HepG2 (cell line): ENCODE results near the gene HSD3B7. TPM values are rescaled to one million over a fixed set of nuclear protein-coding genes. Genes with fewer than 3 reads are reported as not detected.

ENCODE experiments used
- ATRX ChIP-seq: sonication (generic); formaldehyde crosslinking; IDR thresholded peaks from 2 replicates; pipeline ENCODE4 v1.4.0; 2020; ENCODE audit warnings: missing genetic modification reagents, borderline replicate concordance
- CHD4 ChIP-seq: fragments of 200-600 bp; sonication (generic); IDR thresholded peaks from 2 replicates; pipeline ENCODE4 v1.7.0; 2017; ENCODE audit warnings: mild to moderate bottlenecking, low read length, borderline replicate concordance
- KMT2A ChIP-seq: sonication (generic); formaldehyde crosslinking; IDR thresholded peaks from 2 replicates; pipeline ENCODE4 v1.4.0; 2020; ENCODE audit warnings: missing genetic modification reagents
- MTA1 ChIP-seq: sonication (generic); formaldehyde crosslinking; IDR thresholded peaks from 2 replicates; pipeline ENCODE4 v1.4.0; 2020; ENCODE audit warnings: missing genetic modification reagents, mild to moderate bottlenecking, borderline replicate concordance
- NFATC3 ChIP-seq: sonication (generic); formaldehyde crosslinking; IDR thresholded peaks from 2 replicates; pipeline ENCODE4 v1.5.1; 2020; ENCODE audit warnings: mild to moderate bottlenecking, missing genetic modification reagents
- PITX1 ChIP-seq: sonication (generic); formaldehyde crosslinking; IDR thresholded peaks from 2 replicates; pipeline ENCODE4 v1.5.1; 2020; ENCODE audit warnings: mild to moderate bottlenecking, missing genetic modification reagents
- RAD51 ChIP-seq: fragments of 450-650 bp; IDR thresholded peaks from 2 replicates; pipeline ENCODE4 v1.6.1; 2016; ENCODE audit warnings: borderline replicate concordance
- RNF2 ChIP-seq: fragments of 450-650 bp; conservative IDR thresholded peaks from 2 replicates; pipeline ENCODE4 v1.6.1; 2016; ENCODE audit warnings: low read depth
- SKI ChIP-seq: fragments of 450-650 bp; IDR thresholded peaks from one replicate; pipeline ENCODE4 v1.6.1; 2018; ENCODE audit warnings: mild to moderate bottlenecking; ENCODE audit not compliant: partially characterized antibody
- TP53 ChIP-seq: sonication (generic); formaldehyde crosslinking; conservative IDR thresholded peaks from 2 replicates; pipeline ENCODE4 v1.4.0; 2020; ENCODE audit warnings: missing genetic modification reagents
- ZKSCAN1 ChIP-seq: fragments of 150-350 bp; IDR thresholded peaks from 2 replicates; pipeline ENCODE4 v1.6.1; 2014; ENCODE audit warnings: low read length
- ZKSCAN5 ChIP-seq: sonication (generic); formaldehyde crosslinking; IDR thresholded peaks from 2 replicates; pipeline ENCODE4 v1.5.1; 2020; ENCODE audit warnings: mild to moderate bottlenecking, missing genetic modification reagents
- ZNF264 ChIP-seq: sonication (generic); formaldehyde crosslinking; IDR thresholded peaks from 2 replicates; pipeline ENCODE4 v1.4.0; 2020; ENCODE audit warnings: missing genetic modification reagents
- ZNF331 ChIP-seq: sonication (generic); formaldehyde crosslinking; IDR thresholded peaks from 2 replicates; pipeline ENCODE4 v1.4.0; 2020; ENCODE audit warnings: missing genetic modification reagents
- ZNF552 ChIP-seq: sonication (generic); formaldehyde crosslinking; IDR thresholded peaks from 2 replicates; pipeline ENCODE4 v1.9.0; 2022; ENCODE audit warnings: missing genetic modification reagents, mild to moderate bottlenecking, borderline replicate concordance
- ZNF720 ChIP-seq: sonication (generic); formaldehyde crosslinking; IDR thresholded peaks from 2 replicates; pipeline ENCODE4 v1.4.0; 2020; ENCODE audit warnings: missing genetic modification reagents
- polyA plus RNA-seq, 8 experiments: library from polyadenylated mRNA; depleted of rRNA in 3 of 8; stranded (reverse) in 7 of 8; unstranded in 1 of 8; fragments of >200 nt; fragmentation: Illumina TruSeq in 4 of 8; extraction: Trizol in 4 of 8; gene quantifications; 2 replicates each; pipeline versions ENCODE4 v1.2.1 to v1.2.3, GENCODE V29; 2011 to 2016; ENCODE audit warnings: low read depth in 4 of 8, missing spikeins in 1 of 8, mixed read lengths in 1 of 8; ENCODE audit not compliant: insufficient read depth in 1 of 8
- total RNA-seq, 5 experiments: library from RNA; depleted of rRNA; stranded (reverse); fragments of >200 nt; fragmentation: Illumina TruSeq; extraction: Trizol; gene quantifications; 2 replicates each; pipeline ENCODE4 v1.2.3, GENCODE V29; 2016; ENCODE audit warnings: low read depth in 1 of 5
- TF ChIP-seq, protein P1 (sequence below): sonication (generic); formaldehyde crosslinking; IDR thresholded peaks from 2 replicates; pipeline ENCODE4 v1.5.1; 2020; ENCODE audit warnings: missing genetic modification reagents, mild to moderate bottlenecking, borderline replicate concordance
- TF ChIP-seq, protein P2 (sequence below): sonication (generic); formaldehyde crosslinking; IDR thresholded peaks from 2 replicates; pipeline ENCODE4 v1.8.0; 2022; ENCODE audit warnings: mild to moderate bottlenecking, missing genetic modification reagents; ENCODE audit not compliant: insufficient replicate concordance
- TF ChIP-seq, protein P3 (sequence below): sonication (generic); formaldehyde crosslinking; IDR thresholded peaks from 2 replicates; pipeline ENCODE4 v1.5.0; 2020; ENCODE audit warnings: missing genetic modification reagents
- TF ChIP-seq, protein P4 (sequence below): sonication (generic); formaldehyde crosslinking; IDR thresholded peaks from 2 replicates; pipeline ENCODE4 v1.4.0; 2020; ENCODE audit warnings: mild to moderate bottlenecking, missing genetic modification reagents

HSD3B7 gene
- total and polyA plus RNA-seq, 2 of the 13 experiments (the other 11 are each of a cell fraction or from before 2014, with no cell fraction given) = 32.9 to 69.7 TPM

DNA sequence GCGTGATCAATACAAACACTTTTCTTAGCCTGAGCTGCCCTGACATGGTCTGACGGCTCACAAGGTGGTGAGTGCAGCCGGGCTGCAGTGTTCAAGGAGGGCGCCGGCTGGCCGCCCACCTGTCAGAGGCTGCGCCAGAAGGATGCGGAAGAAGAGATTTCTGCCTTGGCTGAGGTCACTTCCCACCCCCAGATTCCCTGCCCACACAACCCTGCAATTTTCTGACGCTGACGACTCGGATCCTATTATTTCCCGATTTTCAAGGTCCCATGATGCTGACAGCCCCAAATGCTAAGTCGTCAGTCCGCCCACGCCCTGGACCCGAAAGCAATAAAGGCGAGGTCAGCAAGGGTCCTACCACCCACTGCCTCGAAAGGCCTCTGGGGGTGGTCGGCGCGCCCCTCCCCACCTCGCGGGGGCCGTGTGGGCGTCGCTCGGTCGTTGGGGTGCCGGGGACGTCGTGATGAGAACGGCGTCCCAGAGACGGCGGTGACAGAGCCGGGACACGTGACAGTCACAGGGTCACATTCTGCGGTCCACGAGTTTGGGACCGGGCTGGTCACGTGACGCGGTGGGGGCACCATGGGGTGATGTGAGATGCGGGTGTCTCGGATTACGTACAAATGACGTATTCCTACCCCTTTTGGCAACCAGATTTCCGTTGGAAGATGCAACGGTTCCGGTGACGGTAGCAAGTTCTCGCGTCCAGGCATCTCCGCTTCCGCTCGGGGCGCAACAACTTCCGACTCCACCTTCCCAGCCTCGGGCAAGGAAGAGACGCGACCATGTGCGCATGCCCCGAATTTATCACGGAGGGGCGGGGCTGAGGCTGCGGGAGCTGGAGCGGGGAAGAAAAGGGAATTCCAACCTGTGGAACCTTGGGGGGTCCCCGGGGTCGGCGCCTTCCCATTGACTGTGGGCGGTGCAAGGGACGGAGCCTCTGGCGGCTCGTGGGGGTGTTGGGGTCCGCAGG lies 48.0 kb downstream of the HSD3B7 start, which contains the start of gene STX4 (continued):
- TF ChIP-seq ZNF552 (CRISPR knock-in tag) (peak; percentile 94), ATRX (CRISPR knock-in tag) (peak; percentile 42; the same call in 1 of the 2 replicates), ZNF331 (peak; percentile 26), RNF2 (peak; percentile 97), ZKSCAN1 (no peak), ZNF264 (CRISPR knock-in tag) (peak; percentile 73), MTA1 (CRISPR knock-in tag) (no peak; the same call in 1 of the 2 replicates), KMT2A (CRISPR knock-in tag) (peak; percentile 60), RAD51 (peak; percentile 97), ZKSCAN5 (CRISPR knock-in tag) (no peak), CHD4 (no peak; the same call in 1 of the 2 replicates), SKI (no peak), TP53 (CRISPR knock-in tag) (no peak), NFATC3 (CRISPR knock-in tag) (peak; percentile 98), PITX1 (peak; percentile 62; the same call in 1 of the 2 replicates), ZNF720 (CRISPR knock-in tag) (peak; percentile 38; the same call in 1 of the 2 replicates)
- TF ChIP-seq, protein P1, sequence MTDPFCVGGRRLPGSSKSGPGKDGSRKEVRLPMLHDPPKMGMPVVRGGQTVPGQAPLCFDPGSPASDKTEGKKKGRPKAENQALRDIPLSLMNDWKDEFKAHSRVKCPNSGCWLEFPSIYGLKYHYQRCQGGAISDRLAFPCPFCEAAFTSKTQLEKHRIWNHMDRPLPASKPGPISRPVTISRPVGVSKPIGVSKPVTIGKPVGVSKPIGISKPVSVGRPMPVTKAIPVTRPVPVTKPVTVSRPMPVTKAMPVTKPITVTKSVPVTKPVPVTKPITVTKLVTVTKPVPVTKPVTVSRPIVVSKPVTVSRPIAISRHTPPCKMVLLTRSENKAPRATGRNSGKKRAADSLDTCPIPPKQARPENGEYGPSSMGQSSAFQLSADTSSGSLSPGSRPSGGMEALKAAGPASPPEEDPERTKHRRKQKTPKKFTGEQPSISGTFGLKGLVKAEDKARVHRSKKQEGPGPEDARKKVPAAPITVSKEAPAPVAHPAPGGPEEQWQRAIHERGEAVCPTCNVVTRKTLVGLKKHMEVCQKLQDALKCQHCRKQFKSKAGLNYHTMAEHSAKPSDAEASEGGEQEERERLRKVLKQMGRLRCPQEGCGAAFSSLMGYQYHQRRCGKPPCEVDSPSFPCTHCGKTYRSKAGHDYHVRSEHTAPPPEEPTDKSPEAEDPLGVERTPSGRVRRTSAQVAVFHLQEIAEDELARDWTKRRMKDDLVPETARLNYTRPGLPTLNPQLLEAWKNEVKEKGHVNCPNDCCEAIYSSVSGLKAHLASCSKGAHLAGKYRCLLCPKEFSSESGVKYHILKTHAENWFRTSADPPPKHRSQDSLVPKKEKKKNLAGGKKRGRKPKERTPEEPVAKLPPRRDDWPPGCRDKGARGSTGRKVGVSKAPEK (CRISPR knock-in tag) = no peak
- TF ChIP-seq, protein P2, sequence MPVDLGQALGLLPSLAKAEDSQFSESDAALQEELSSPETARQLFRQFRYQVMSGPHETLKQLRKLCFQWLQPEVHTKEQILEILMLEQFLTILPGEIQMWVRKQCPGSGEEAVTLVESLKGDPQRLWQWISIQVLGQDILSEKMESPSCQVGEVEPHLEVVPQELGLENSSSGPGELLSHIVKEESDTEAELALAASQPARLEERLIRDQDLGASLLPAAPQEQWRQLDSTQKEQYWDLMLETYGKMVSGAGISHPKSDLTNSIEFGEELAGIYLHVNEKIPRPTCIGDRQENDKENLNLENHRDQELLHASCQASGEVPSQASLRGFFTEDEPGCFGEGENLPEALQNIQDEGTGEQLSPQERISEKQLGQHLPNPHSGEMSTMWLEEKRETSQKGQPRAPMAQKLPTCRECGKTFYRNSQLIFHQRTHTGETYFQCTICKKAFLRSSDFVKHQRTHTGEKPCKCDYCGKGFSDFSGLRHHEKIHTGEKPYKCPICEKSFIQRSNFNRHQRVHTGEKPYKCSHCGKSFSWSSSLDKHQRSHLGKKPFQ (CRISPR knock-in tag) = no peak
- TF ChIP-seq, protein P3, sequence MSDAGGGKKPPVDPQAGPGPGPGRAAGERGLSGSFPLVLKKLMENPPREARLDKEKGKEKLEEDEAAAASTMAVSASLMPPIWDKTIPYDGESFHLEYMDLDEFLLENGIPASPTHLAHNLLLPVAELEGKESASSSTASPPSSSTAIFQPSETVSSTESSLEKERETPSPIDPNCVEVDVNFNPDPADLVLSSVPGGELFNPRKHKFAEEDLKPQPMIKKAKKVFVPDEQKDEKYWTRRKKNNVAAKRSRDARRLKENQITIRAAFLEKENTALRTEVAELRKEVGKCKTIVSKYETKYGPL (CRISPR knock-in tag) = 0 out of 2 replicates have a peak, but pooled peaks have one; percentile 36
- TF ChIP-seq, protein P4, sequence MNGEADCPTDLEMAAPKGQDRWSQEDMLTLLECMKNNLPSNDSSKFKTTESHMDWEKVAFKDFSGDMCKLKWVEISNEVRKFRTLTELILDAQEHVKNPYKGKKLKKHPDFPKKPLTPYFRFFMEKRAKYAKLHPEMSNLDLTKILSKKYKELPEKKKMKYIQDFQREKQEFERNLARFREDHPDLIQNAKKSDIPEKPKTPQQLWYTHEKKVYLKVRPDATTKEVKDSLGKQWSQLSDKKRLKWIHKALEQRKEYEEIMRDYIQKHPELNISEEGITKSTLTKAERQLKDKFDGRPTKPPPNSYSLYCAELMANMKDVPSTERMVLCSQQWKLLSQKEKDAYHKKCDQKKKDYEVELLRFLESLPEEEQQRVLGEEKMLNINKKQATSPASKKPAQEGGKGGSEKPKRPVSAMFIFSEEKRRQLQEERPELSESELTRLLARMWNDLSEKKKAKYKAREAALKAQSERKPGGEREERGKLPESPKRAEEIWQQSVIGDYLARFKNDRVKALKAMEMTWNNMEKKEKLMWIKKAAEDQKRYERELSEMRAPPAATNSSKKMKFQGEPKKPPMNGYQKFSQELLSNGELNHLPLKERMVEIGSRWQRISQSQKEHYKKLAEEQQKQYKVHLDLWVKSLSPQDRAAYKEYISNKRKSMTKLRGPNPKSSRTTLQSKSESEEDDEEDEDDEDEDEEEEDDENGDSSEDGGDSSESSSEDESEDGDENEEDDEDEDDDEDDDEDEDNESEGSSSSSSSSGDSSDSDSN (CRISPR knock-in tag) = peak; percentile 63
